Keratinocyte (primary cell): ENCODE data around the gene CARD11. TPM values are rescaled to one million over a fixed set of nuclear protein-coding genes. Genes with fewer than 3 reads are reported as not detected.
A peak's percentile ranks its signal among the peaks of the same experiment; 100 is the strongest.
"Not testable (repeated sequence)": the region's sequence is repeated elsewhere in the genome, so short reads cannot be mapped to it uniquely, and the experiment has no call there.

Experiments used
- DNase-seq: peaks from one replicate; pipeline ENCODE4 v3.0.0-alpha.2; 2011; ENCODE audit warnings: low read depth, missing footprints, low spot score
- FAIRE-seq: peaks from 2 replicates; lab custom pipeline; 2011; peaks lifted over from hg19 to GRCh38; lab: Jason Lieb, UNC
- H2AFZ ChIP-seq: 2 replicates; pipeline ENCODE4 v1.6.0; 2012; ENCODE audit warnings: low read length, control low read depth, inconsistent platforms; ENCODE audit not compliant: control insufficient read depth
- H3K27ac ChIP-seq: 2 replicates; pipeline ENCODE4 v1.5.1; 2011; ENCODE audit warnings: low read length; ENCODE audit not compliant: control insufficient read depth, insufficient read depth
- H3K27me3 ChIP-seq: 3 replicates; pipeline ENCODE4 v1.6.0; 2011; ENCODE audit warnings: low read length; ENCODE audit not compliant: control insufficient read depth, insufficient read depth; ENCODE audit errors: extremely low read depth
- H3K36me3 ChIP-seq, 2 experiments: 2 replicates in 1 of 2; 3 replicates in 1 of 2; pipeline ENCODE4 v1.5.1; 2011; ENCODE audit warnings: low read length in 2 of 2, mild to moderate bottlenecking in 1 of 2; ENCODE audit not compliant: control insufficient read depth in 2 of 2, insufficient read depth in 2 of 2; ENCODE audit errors: extremely low read depth in 1 of 2
- H3K4me1 ChIP-seq: 3 replicates; pipeline ENCODE4 v1.5.1; 2011; ENCODE audit warnings: low read length; ENCODE audit not compliant: control insufficient read depth, insufficient read depth; ENCODE audit errors: extremely low read depth
- H3K4me2 ChIP-seq: 3 replicates; pipeline ENCODE4 v1.6.0; 2011; ENCODE audit warnings: low read depth, low read length; ENCODE audit not compliant: control insufficient read depth, insufficient read depth; ENCODE audit errors: extremely low read depth
- H3K4me3 ChIP-seq, 3 experiments: fragments of 200-600 bp in 1 of 3; sonication (generic) in 1 of 3; 2 replicates in 2 of 3; 3 replicates in 1 of 3; pipeline ENCODE4 v1.5.1; 2011 to 2016; ENCODE audit warnings: low read length in 3 of 3, mild to moderate bottlenecking in 3 of 3, control low read depth in 2 of 3, inconsistent platforms in 1 of 3, low read depth in 1 of 3, mixed read lengths in 1 of 3, mixed run types in 1 of 3, moderate library complexity in 1 of 3; ENCODE audit not compliant: control insufficient read depth in 2 of 3, insufficient read depth in 2 of 3; ENCODE audit errors: extremely low read depth in 1 of 3
- H3K79me2 ChIP-seq: 2 replicates; pipeline ENCODE4 v1.6.0; 2012; ENCODE audit warnings: low read length; ENCODE audit not compliant: control insufficient read depth, insufficient read depth
- H3K9ac ChIP-seq: 3 replicates; pipeline ENCODE4 v1.6.0; 2011; ENCODE audit warnings: low read length; ENCODE audit not compliant: control insufficient read depth, insufficient read depth; ENCODE audit errors: extremely low read depth
- H3K9me1 ChIP-seq: 3 replicates; pipeline ENCODE4 v1.6.0; 2011; ENCODE audit warnings: low read length; ENCODE audit not compliant: control insufficient read depth, insufficient read depth; ENCODE audit errors: extremely low read depth
- H3K9me3 ChIP-seq: 2 replicates; pipeline ENCODE4 v1.5.1; 2012; ENCODE audit warnings: low read depth, low read length; ENCODE audit not compliant: control insufficient read depth
- H4K20me1 ChIP-seq: 3 replicates; pipeline ENCODE4 v1.6.0; 2011; ENCODE audit warnings: low read length; ENCODE audit not compliant: control insufficient read depth, insufficient read depth; ENCODE audit errors: extremely low read depth
- EZH2 ChIP-seq: IDR thresholded peaks from one replicate; pipeline ENCODE4 v1.6.1; 2012; ENCODE audit warnings: inconsistent platforms, mild to moderate bottlenecking, low read length, moderate library complexity
- dilution Hi-C: fragments of 300-500 bp; cut with MboI; formaldehyde crosslinking; loops from one replicate; pipeline ENCODE4 v1.7.0; 2020; ENCODE audit warnings: low sequenced_read_pairs; ENCODE audit not compliant: extremely low pct_ligation_motif_present
- polyA plus RNA-seq, 5 experiments: library from polyadenylated mRNA; depleted of rRNA in 3 of 5; stranded (reverse) in 3 of 5; stranded (forward) in 1 of 5; unstranded in 1 of 5; fragments of >200 nt; gene quantifications; 1 replicate in 1 of 5; 2 replicates in 3 of 5; 3 replicates in 1 of 5; pipeline versions ENCODE4 v1.2.1 to v1.2.3, GENCODE V29; 2011 to 2012; ENCODE audit warnings: missing spikeins in 2 of 5, low read depth in 1 of 5, low replicate concordance in 1 of 5
- TF ChIP-seq, protein P1 (sequence below), 3 experiments: IDR thresholded peaks in 1 of 3; conservative IDR thresholded peaks in 1 of 3; optimal IDR thresholded peaks in 1 of 3; 2 replicates in 2 of 3; 3 replicates in 1 of 3; pipeline versions ENCODE3 to v1.5.1; 2011; ENCODE audit warnings: low read length in 3 of 3, mild to moderate bottlenecking in 3 of 3, moderate library complexity in 2 of 3, control low read depth in 1 of 3, inconsistent platforms in 1 of 3; ENCODE audit not compliant: insufficient read depth in 2 of 3; ENCODE audit errors: extremely low read depth in 1 of 3

The CARD11 gene
- polyA plus RNA-seq, 1 donor (not counting 4 experiments of a cell fraction or from before 2014, with no cell fraction given) = 4.3 TPM

DNA sequence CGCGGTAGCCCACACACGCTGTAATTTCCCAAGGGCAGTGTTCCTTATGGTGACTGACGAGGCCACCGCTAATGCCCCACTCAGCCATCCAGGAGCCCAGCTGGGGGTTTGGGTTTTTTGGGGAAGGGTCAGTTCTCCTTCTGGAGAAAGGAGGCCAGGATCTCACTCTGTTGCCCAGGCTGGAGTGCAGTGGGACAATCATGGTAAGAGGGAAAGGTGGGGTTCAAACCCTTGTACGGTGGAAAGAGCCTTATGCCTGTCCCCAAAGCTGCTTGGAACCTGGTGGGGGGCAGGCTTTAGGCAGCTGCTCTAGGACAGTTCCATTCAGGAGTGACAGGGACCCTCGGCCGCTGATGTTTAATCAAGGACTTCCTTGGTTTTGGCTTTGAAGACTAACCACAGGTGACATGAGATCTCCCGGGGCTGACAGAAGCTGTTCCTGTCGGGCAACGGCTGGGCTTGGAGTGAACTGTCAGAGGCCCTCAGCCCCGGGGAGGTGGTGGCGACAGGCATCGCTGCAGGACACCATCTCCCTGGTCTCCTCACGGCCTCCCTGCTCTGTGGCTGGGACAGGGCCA, 84.5 kb downstream of the CARD11 start:
- H2AFZ ChIP-seq = no peak overlapping the region
- no peaks in the 10 kb centered on the region for H3K36me3 ChIP-seq
- no peaks in the 10 kb centered on the region for H3K9me1 ChIP-seq
- no peaks in the 10 kb centered on the region for H3K9me3 ChIP-seq
- H3K27ac ChIP-seq = no peak overlapping the region
- H3K4me1 ChIP-seq = peaks cover 14% of the 10 kb centered on the region
- no peaks in the 10 kb centered on the region for H3K27me3 ChIP-seq
- no peak overlapping the region for H3K4me3 ChIP-seq
- no peaks in the 10 kb centered on the region for H3K79me2 ChIP-seq
- no peak for DNase-seq
- no peak overlapping the region for H3K9ac ChIP-seq
- dilution Hi-C loops = no loop called here
- H3K4me2 ChIP-seq = no peak overlapping the region
- H4K20me1 ChIP-seq = no peaks in the 10 kb centered on the region
- no peak for TF ChIP-seq EZH2
- TF ChIP-seq, protein P1, sequence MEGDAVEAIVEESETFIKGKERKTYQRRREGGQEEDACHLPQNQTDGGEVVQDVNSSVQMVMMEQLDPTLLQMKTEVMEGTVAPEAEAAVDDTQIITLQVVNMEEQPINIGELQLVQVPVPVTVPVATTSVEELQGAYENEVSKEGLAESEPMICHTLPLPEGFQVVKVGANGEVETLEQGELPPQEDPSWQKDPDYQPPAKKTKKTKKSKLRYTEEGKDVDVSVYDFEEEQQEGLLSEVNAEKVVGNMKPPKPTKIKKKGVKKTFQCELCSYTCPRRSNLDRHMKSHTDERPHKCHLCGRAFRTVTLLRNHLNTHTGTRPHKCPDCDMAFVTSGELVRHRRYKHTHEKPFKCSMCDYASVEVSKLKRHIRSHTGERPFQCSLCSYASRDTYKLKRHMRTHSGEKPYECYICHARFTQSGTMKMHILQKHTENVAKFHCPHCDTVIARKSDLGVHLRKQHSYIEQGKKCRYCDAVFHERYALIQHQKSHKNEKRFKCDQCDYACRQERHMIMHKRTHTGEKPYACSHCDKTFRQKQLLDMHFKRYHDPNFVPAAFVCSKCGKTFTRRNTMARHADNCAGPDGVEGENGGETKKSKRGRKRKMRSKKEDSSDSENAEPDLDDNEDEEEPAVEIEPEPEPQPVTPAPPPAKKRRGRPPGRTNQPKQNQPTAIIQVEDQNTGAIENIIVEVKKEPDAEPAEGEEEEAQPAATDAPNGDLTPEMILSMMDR (optimal IDR thresholded peaks at IDR 0.05 in 1 of 3, IDR thresholded peaks at IDR 0.05 in 1 of 3, conservative IDR thresholded peaks at IDR 0.05 in 1 of 3; ENCODE audit: extremely low read depth in 1 of 3, insufficient read depth in 2 of 3, low read length in 3 of 3) = no peak
- no peak for FAIRE-seq

DNA sequence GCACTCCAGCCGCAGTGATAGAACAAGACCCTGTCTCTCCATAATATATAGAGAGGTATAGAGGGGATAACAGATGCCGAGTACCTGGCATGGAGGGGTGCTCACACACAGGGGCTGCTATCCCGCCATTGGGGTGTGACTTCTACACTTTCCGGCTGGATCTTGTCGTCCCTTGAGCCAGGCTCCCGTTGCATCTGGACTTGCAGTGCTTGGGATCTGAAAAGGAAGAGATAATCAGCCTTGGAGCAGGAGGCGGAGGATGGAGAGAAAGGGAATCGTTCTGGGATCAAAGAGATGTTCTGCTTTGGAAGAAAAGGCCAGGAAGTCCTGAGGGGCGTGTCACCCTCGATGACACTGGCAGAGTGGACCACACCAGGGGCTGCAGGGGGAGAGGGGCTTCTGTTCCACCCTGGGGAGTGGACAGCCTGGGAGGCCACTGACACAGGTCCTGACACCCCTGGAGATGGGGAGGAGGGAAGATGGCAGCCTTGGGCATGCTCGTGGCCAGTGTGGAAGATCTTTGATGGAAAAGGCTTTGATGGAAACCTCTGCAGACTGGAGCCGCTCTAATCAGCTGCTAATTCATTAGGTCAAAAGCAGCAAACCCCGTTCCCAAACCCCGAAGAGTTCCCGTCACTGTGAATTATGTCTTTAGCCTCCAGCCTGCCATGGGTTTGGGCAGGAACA, 85.1 kb downstream of the CARD11 start:
- TF ChIP-seq, protein P1 (optimal IDR thresholded peaks at IDR 0.05 in 1 of 3, IDR thresholded peaks at IDR 0.05 in 1 of 3, conservative IDR thresholded peaks at IDR 0.05 in 1 of 3; ENCODE audit: extremely low read depth in 1 of 3, insufficient read depth in 2 of 3, low read length in 3 of 3) = no peak
- no peak for TF ChIP-seq EZH2
- Histone ChIP-seq H3K9me1 (no peaks in the 10 kb centered on the region), H3K9ac (no peak overlapping the region), H4K20me1 (no peaks in the 10 kb centered on the region), H3K27me3 (no peaks in the 10 kb centered on the region), H3K4me1 (peaks cover 20% of the 10 kb centered on the region), H3K4me2 (no peak overlapping the region), H3K36me3 (no peaks in the 10 kb centered on the region), H3K79me2 (no peaks in the 10 kb centered on the region), H3K9me3 (no peaks in the 10 kb centered on the region), H2AFZ (no peak overlapping the region), H3K27ac (no peak overlapping the region), H3K4me3 (no peak overlapping the region)
- dilution Hi-C loops = no loop called here
- DNase-seq = no peak
- no peak for FAIRE-seq

DNA sequence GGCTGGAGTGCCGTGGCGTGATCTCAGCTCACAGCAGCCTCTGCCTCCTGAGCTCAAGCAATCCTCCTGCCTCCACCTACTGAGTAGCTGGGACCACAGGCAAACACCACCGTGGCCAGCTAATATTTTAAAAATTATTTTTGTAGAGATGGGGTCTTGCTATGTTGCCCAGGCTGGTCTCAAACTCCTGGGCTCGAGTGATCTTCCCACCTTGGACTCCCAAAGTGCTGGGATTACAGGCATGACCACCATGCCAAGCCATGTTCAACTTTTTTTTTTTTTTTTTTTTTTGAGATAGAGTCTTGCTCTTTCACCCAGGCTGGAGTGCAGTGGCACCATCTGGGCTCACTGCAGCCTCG, 86.3 kb downstream of the CARD11 start:
- dilution Hi-C loops = not testable (repeated sequence)

More for the DNA sequence above, 86.3 kb downstream of the CARD11 start:
- not testable (repeated sequence) for H3K9me3 ChIP-seq, H3K27me3 ChIP-seq, FAIRE-seq, H3K9ac ChIP-seq, H3K36me3 ChIP-seq, H2AFZ ChIP-seq, H3K9me1 ChIP-seq, H4K20me1 ChIP-seq, H3K4me3 ChIP-seq, H3K79me2 ChIP-seq, DNase-seq
- Histone ChIP-seq H3K4me1 (peaks cover 29% of the 10 kb centered on the region), H3K4me2 (peak overlapping the region; percentile 22), H3K27ac (peak overlapping the region; percentile 38)
